Bone marrow (tissue), 2 donors: ENCODE measurements around the gene VSTM2L.

Experiments
- DNase-seq, 2 donors: peaks; one replicate each; lab custom pipeline; 2025; lab: John Stamatoyannopoulos, UW

VSTM2L gene

DNA sequence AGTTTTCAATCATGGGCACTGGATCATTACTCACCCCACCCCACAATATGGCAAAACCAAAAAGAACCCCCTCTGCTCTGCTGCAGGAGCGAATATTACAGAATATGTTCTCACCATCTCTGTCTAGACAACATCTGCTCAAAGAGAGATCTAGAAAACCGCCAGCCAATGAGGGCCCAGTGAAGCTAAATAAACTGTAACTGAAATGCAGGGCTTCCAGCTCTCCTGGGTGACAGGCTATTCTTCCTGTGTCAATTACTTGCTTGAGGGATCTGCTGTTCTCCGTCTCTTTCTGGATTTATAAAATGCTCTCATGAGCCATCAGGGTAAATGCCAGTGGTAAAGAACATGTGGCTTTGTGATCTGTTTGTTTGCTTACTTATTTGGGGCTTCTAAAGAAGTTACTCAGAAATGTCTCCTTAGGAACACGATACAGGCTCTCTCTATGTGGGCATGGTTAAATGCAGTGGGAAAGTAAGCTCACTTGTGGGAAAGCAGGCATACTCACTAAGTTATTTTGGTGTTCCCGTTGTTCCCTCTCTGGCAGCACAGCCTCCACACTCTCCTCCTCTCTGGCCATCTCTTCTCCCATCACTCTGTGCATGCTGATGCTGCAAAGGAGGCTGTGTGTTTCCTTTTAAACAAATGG lies 85.5 kb downstream of the VSTM2L start:
- no peak for DNase-seq

DNA sequence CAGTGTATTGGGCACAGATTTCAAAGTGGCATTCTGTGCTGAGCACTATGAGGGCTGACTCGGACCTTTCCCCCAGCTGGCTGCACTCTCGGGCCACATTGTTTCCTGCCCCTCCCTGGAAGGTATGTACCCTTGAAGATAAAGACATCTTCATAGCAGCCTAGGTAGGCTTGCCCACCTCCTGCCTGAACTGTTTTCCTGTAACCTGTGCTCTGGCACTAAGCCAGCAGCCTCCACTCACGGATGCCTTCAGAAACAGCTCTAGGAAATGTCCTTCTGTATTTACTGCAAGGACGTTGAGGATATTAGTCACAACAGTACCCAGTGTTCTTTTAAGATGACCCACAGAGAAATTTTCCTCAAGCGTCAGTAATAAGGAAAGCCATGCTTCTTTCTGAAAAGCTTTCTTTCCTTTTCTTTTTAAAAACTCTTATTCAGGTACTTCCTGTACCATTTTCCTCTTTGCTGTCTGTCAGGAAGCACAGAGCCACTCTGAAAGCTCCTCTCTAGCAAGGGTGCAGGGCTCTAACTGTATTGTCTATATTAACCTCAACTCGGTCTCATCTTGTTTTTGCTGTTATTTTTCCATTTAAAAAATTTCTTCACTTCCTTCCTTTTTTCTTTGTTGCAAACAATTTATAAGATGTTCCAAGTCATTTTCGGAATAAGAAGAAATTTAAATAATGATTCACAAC lies 86.8 kb downstream of the VSTM2L start:
- no peak for DNase-seq

DNA sequence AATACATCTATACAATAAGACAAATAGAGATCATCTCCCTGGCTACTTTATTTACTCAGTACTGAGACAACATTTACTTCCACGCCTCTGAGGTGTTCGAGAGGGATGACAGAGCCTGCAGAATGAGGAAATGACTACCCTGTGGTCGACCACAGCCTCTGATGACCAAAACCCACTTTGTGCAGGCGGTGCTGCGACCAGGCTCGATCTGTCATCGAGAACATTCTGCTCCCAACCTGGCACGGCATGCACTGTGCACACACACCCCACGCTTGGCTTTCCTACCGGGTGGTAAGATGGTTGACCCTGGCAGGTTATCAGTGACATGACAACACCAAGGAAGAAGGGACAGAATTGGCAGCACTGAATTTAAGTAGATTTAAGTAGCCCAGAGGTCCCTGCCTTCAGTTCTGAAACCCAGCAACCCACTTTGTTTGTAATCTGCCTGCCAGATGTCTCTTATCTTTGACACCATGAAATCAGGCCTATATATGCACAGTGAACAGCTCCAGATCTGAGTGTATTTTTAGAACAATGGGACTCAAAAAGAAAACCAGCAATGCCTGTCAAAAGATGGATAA lies 87.7 kb downstream of the VSTM2L start:
- DNase-seq, result peak; percentile 30 to 73

DNA sequence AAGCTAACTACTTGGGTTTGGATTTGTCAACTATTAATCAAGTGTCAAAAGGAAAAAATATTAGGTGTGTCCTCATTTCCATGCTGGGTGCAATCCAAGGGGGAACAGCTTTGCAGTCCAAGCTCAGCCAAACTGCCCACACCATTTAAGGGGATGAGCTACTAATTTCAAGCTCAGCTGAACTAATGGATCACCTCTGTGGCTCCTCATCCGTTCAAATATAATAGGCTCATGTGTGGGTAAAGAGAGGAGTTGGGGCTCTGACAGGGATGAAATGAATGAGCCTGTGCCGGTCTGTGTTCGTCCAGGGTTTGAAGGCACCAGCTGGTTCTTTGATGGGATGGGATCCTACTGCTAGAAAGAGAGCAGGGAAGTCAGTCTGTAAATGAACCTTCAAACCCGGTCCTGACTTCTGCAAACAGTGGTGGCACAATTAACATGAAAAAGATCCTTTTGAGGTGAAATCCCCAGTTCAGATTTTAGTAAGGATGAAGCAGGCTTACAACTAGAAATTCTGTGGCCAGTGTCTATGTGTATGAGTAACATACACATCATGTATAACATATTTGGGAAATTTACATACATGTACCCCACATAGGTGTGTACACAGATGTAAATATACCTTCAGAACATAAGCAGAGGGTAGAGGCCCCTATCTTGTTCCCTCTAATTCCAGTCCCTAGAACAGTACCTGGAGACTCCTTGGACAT lies 88.4 kb downstream of the VSTM2L start:
- DNase-seq, result no peak

DNA sequence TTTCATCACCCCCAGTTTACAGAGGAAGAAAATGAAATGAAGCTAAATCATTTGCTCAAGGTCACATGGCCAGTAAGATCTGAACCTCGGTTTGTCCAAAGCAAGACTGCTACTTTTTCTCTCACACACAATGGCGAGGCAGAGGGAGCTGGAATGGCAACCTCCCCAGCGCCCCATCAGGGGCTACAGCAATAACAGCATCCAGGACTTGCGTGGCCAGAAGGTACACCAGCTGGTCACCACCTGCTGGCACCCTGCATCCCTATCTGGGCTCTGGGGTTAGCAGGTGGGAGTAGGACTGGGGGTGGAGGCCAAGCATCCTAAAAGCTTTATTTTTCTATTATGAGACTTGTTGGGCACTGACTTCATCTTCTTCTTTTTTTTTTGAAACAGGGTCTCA lies 89.0 kb downstream of the VSTM2L start:
- DNase-seq, result no peak

DNA sequence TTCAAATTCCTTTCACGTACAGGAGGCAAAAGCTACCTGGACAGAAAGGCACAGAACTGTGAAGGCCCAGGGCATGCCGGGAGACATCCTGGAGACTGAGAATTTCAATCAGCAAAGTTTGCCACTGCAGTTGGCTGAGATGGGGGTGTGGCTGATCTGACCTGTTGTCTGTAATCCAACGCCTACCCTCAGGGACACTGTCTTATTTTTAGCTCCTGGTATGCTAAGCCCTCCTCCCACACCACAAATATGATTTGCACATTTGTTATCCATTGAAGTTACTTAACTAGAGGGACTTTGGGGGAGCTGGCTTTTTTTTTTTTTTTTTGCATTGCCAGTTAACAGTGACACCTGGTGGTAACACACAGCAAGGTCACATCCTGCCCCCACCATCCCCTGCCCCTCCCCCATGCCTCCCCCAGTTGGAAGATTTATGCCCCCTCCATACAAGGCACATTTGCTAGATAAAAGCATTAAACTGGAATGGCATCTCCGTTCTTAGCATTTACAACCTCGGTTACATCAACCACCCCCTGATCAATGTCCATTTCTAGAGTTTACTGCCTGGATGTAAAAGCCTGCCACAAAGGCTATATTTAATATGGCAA lies 90.0 kb downstream of the VSTM2L start:
- DNase-seq, result no peak

DNA sequence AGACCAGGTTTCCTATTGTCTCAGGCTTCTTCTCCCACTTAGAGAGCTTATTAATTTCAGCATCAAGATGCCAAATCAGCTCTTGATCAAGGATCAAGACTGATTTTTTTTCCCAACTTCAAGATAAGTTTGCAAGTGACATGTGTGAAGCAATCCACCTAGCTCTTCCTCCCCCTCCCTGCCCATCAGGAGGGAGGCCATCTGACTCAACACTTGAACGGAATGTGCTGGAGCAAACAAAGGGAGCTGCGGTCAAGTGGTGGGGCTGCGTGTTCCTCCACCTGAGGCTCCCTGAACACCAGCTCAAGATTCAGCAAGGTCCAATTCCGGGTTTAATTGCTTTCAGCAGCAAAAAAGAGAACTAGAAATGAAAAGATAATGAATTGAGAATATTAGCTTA lies 91.6 kb downstream of the VSTM2L start:
- no peak for DNase-seq
